HUDEP-2 (cell line): ENCODE results near the gene FOXO1.

Experiments
- DNase-seq, 76 experiments: peaks; one replicate each; lab custom pipeline; 2025; ENCODE audit not compliant: unreplicated experiment in 76 of 76; lab: John Stamatoyannopoulos, UW

The FOXO1 gene

DNA sequence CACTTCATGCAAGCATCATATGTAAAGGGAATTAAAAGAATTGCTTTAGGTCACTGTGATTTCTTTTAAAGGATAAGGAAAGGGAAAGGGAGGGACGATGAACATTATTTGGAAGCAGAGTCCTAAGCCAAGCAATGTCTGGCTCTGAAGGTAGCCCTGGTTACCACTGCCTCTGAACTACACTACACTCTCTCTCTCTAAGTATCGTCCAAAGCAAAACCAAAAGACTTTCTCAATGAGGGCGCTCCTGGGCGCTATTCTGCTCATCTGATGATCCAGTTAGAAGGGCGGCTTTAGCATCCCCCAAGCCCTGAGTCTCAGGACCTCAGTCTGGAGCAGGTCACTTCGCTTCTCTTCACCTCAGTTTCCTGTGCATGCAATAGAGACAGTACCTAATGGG, 26.2 kb downstream of the FOXO1 start:
- DNase-seq: no peak

- DNase-seq: no peak
These were observed 27.2 kb downstream of the FOXO1 start for GRCh38 chr13:40639221-40639681.

- peak in 1 of 76 experiments; percentile 3 for DNase-seq
These were observed 28.8 kb downstream of the FOXO1 start for GRCh38 chr13:40637643-40638042.

DNA sequence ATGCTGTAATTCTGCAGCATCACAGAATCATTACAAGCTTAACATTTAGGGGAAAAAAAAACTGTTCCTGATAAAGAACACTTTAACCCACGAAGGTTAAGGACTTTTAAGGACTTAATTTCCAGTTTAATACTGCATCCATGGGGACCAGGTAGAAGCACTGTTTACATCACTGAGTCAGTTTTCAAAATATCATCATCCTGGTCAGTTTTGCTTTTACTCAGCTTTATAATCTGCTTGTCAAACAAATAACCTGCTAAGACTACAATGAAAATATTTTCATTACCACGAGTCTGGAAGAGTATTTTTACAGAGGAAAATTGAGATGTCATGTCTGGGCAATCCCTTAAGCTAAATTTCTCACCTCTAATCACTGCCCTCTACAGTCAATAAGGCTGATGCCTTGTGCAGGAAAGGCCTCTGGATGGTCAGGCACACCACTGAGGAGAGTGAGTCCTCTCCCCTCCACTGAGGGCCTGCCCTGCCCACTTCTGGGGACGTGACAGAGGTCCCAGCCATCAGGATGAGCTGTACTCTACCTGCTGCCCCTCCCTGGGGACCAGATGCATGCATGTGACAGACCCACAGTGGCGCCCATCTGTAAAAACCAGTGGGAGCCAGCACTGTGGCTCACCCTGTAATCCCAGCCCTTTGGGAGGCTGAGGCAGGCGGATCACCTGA, 31.0 kb downstream of the FOXO1 start:
- no peak for DNase-seq

GRCh38 chr13:40632915-40633314, 33.5 kb downstream of the FOXO1 start:
- no peak for DNase-seq

- no peak for DNase-seq
These were observed 34.8 kb downstream of the FOXO1 start for GRCh38 chr13:40631605-40632004.

GRCh38 chr13:40629678-40630384, 36.6 kb downstream of the FOXO1 start:
- DNase-seq: no peak

DNA sequence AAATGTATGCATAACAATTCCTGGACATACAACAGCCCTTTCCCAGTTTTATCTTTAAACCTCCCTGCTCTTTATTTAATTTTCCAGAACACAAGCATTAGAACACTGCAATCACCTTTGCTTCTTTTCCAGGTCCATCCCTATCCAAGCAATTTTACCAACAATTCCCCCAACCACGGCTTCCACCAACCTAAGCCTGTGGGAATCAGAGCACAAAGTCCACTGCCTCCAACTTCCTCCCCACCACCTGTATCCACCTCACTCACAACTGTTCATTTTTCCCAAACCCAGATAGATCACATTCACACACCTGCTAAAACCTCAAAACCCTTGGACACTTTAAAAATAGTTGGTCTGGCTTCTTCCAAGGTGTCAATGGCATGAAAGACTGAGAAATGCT, 39.5 kb downstream of the FOXO1 start:
- DNase-seq: no peak

DNA sequence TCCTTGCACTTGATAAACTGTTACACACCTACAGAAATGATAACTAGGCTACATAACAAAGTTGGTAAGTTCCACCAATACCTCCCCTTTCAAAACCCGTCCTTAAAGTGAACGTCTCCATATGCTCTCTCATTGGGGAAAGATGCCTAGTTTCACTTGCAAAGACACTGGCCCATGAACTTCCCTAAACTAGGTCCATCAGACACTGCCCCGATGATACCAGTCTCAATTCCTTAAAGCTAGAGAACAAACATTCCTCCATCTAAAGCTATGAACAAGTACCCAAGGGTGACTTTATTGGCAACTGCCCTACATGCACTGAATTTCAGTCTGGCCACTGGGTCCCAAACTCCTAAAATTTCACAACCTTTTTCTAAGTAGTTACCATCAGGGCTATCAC, 39.9 kb downstream of the FOXO1 start:
- DNase-seq: no peak

- no peak for DNase-seq
These were observed 41.5 kb downstream of the FOXO1 start for GRCh38 chr13:40624986-40625385.

DNA sequence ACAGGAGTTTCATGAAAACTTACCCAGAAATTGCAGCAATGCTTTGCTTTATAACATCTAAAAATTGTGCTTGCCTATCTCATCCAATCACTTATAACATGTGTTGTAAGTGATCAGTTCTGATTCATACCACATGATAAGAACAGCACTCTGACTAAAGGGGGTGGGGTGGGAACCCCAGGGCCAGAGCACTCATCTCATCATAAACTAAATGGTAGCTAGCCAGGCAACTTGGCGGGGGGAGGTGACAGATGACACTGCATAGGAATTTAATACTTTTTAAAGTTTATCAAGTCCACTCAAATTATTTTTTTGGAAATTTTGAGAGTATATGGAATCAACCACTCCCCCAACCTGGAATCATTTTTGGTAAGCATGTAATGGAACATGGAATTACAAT, 42.1 kb downstream of the FOXO1 start:
- DNase-seq: no peak

GRCh38 chr13:40622761-40623160, 43.7 kb downstream of the FOXO1 start:
- no peak for DNase-seq

DNA sequence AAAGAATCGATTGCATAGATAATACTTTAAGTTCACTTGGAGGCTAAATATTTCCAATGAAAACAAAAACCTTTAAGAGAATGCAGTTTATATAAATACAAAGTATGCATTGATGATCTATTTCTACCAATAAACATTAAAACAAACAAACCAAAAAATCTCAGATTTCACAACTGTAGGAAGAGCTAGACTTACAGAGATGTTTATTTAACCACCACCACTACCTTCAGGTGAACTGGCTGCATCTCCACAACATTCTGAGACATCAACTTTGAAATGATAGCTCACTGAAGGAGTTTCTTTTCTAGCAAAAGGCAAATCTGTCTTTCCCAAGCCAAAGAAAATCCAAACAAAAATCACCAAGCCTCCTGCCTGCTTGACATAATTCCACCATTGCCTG, 44.2 kb downstream of the FOXO1 start:
- DNase-seq: no peak

DNA sequence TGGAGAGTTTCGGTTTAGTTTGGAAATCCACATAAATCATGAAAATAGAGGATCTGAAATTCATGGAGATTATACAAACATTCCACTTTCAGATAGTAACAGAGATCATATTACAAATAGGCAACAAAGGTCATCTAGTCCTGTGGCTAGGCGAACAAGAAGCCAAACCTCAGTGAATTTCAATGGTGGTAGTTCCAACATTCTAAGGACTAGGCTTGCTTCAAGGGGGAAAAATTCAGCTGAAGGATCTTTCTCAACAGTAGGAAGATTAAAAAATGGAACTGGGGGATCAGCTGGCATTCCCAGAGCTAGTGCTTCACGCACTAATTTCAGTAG, 47.0 kb downstream of the FOXO1 start:
- peak in 1 of 76 experiments; percentile 2 for DNase-seq

DNA sequence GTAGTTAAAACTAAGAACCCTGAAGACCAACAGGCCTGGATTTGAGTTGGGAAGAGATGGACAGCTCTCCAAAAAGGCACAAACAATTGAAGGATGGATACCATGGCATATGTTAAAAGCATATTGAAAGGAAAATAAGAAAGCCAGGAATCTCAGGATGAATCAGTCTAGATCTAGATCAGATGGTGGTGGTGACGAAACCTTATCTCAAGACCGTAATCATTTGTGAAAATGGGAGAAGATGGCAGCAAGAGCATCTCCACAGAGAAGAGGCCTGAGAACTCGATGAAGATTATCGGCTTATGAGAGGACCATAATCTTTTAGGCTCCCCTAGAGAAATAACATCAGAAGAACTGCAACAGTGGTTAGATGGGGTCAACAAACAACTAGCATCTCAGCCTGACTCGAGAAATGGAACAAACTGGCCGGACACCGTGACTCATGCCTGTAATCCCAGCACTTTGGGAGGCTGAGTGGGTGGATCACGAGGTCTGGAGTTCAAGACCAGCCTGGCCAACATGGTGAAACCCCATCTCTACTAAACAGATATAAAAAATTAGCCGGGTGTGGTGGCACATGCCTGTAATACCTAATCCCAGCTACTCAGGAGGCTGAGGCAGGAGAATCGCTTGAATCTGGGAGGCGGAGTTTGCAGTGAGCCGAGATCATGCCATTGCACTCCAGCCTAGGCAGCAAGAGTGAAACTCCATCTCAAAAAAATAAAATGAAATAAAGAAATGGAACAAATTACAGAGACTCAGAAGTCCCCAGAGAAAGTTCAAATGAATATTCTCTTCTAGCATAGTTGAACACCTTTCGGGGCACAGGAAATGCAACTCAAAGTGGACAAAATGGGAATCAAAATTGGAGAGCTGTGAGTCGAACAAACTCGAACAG, 47.6 kb downstream of the FOXO1 start:
- no peak for DNase-seq

- no peak for DNase-seq
These were observed 48.6 kb downstream of the FOXO1 start for GRCh38 chr13:40617801-40618356.

- DNase-seq: no peak
These were observed 50.8 kb downstream of the FOXO1 start for GRCh38 chr13:40615619-40616018.

GRCh38 chr13:40613914-40614313, 52.5 kb downstream of the FOXO1 start:
- DNase-seq: no peak

GRCh38 chr13:40613192-40613818, 53.1 kb downstream of the FOXO1 start:
- DNase-seq: peak in 1 of 76 experiments; percentile 3

DNA sequence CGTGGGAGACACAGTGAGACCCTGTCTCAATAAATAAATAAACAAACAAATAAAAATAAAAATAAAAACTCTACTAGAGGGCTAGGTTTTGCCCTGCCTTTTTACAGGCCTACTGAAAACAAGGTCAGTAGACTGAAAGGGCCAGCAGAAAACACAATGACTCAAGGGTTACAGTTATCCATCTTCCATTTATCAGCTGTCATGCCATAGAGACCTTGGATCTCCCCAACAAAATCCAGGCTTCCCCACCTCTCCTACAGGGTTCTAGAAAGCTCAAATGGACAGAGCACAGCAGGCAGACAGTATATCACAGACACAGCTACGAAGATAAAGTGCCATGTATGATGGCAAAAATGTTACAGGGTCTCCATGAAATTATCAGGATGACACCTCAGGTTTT, 54.4 kb downstream of the FOXO1 start:
- DNase-seq: no peak

DNA sequence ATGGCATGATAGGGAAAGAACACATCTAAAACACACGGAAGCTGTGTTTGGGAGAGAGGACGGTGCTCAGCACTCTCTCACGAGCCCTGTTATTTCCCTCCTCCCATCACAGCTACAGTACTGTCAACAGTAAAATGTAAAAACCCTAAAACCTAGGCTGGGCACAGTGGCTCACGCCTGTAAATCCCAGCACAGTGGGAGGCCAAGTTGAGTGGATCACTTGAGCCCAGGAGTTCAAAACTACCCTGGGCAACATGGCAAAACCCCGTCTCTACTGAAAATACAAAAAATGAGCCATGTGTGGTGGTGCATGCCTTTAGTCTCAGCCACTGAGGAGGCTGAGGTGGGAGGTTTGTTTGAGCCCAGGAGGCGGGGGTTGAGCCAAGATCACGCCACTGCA, 54.8 kb downstream of the FOXO1 start:
- no peak for DNase-seq
